Esophagus squamous epithelium (tissue), 5 donors: Measurements from ENCODE around the gene METTL16. TPM values are rescaled to one million over a fixed set of nuclear protein-coding genes. Genes with fewer than 3 reads are reported as not detected.

ENCODE experiments used
- DNase-seq: peaks from one replicate; lab custom pipeline; 2025; lab: John Stamatoyannopoulos, UW
- H3K27ac ChIP-seq, 4 donors: fragments of 200-600 bp; sonication (generic); one replicate each; pipeline ENCODE4 v1.5.1; 2016 to 2019; ENCODE audit warnings: mild to moderate bottlenecking in 1 of 4
- H3K27me3 ChIP-seq, 4 donors: fragments of 200-600 bp; sonication (generic); 1 replicate in 3 of 4; 2 replicates in 1 of 4; pipeline versions ENCODE4 v1.5.1 to v1.6.0; 2017 to 2021; ENCODE audit warnings: antibody characterized with exemption in 1 of 4
- H3K36me3 ChIP-seq, 3 donors: fragments of 200-600 bp; sonication (generic); one replicate each; pipeline ENCODE4 v1.5.1; 2016 to 2019
- H3K4me1 ChIP-seq, 3 donors: fragments of 200-600 bp; sonication (generic); one replicate each; pipeline ENCODE4 v1.5.1; 2017 to 2019
- H3K4me3 ChIP-seq, 4 donors: fragments of 200-600 bp; sonication (generic); 1 replicate in 3 of 4; 2 replicates in 1 of 4; pipeline ENCODE4 v1.5.1; 2016 to 2019; ENCODE audit warnings: mild to moderate bottlenecking in 2 of 4, moderate library complexity in 1 of 4
- H3K9me3 ChIP-seq, 3 donors: fragments of 200-600 bp; sonication (generic); one replicate each; pipeline ENCODE4 v1.5.1; 2016 to 2019
- CTCF ChIP-seq, 6 experiments: fragments of 450-650 bp in 4 of 6; fragments of 200-600 bp in 2 of 6; sonication (generic) in 2 of 6; IDR thresholded peaks; one replicate each; pipeline ENCODE4 v1.5.1; 2016 to 2019; ENCODE audit warnings: antibody characterized with exemption in 6 of 6, mild to moderate bottlenecking in 4 of 6, moderate library complexity in 4 of 6
- POLR2A ChIP-seq, 4 donors: fragments of 450-650 bp; IDR thresholded peaks; one replicate each; pipeline ENCODE4 v1.6.1; 2017; ENCODE audit warnings: antibody characterized with exemption in 4 of 4, mild to moderate bottlenecking in 4 of 4, moderate library complexity in 3 of 4
- WGBS, 2 donors: methylation state at CpG; one replicate each; pipeline ENCODE4 v1.1.5; 2018; 5-methylcytosine and 5-hydroxymethylcytosine counted together
- intact Hi-C: fragments of 100-400 bp; cut with DNase I; formaldehyde crosslinking; loops from one replicate; pipeline ENCODE4 v1.15.0; 2022
- total RNA-seq, 4 donors: library from RNA; depleted of rRNA; stranded (reverse); fragments of >200 nt; gene quantifications; one replicate each; pipeline ENCODE4 v1.1.0, GENCODE V29; 2016
- donor health status: DM: yes; HTN: yes; CAD: no.

The METTL16 gene
- total RNA-seq, 4 donors from 2014 or later = 12.5 to 31.5 (median 25.3) TPM

DNA sequence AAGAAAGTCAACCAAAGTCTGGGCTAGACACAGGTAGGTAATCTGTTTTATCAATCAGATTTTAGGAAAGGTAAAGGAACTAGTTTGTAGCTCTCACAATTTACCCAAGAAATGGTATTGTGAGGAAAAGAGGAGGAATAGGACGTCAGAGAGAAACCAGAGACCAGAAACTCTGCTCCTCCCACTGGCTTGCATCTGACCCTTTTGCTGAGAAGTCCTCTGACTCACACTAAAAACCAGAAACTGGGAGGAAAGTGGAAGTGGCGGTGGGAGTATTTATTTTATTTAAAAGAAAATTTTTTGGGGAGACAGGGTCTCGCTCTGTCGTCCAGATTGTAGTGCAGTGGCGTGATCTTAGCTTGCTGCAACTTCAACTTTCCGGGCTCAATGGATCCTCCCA, 72.9 kb downstream of the METTL16 start:
- no peaks in the 10 kb centered on the region for H3K9me3 ChIP-seq
- peaks cover 3 to 77% (median 4%) of the 10 kb centered on the region in 3 donors for H3K36me3 ChIP-seq
- peak overlapping the region in 1 of 4 donors; percentile 12 for H3K27ac ChIP-seq
- no peaks in the 10 kb centered on the region for H3K27me3 ChIP-seq
- WGBS, 2 donors = 80 to 84% methylated on average over 6 of the region's 6 CpGs
- H3K4me1 ChIP-seq = no peaks in the 10 kb centered on the region
- intact Hi-C loops = loop anchor here (10.0 kb wide), 1 partner anchor 236 kb away; no protein-coding TSS in a partner anchor
- DNase-seq = no peak
- no peak overlapping the region for H3K4me3 ChIP-seq
- TF ChIP-seq POLR2A (IDR thresholded peaks at IDR 0.05) = no peak
- no peak for TF ChIP-seq CTCF (IDR thresholded peaks at IDR 0.05)

DNA sequence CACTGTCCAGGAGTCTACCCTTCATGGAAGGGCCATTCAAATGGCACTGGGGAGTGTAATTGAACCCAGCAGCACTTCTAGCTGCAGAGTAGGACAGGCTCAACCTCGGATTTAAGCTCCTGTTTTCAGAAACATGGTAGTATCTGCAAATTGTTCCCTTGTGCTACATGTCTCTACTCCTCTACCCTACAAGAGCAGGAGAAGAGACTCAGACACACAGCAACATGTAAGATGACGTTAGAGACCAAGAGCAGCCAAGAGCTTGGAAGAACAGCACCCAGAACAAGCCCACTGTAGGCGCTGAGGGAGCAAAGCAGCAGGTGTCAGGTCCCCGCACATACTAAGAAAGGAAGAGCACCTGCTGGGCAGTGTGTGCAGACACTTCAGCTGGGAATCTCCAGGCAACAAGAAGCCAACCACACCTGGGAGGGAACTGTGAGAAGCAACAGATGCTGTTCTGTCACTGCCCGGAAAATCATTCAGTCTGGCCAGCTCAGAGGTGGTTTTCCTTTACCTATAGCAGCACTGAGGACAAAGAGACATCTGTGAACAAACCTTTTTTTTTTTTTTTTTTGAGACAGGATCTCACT, 75.3 kb downstream of the METTL16 start:
- H3K4me1 ChIP-seq = no peaks in the 10 kb centered on the region
- H3K9me3 ChIP-seq = no peaks in the 10 kb centered on the region
- H3K36me3 ChIP-seq = peaks cover 3 to 99% (median 11%) of the 10 kb centered on the region in 3 donors
- intact Hi-C loops = loop anchor here (10.0 kb wide), 1 partner anchor 238 kb away; no protein-coding TSS in a partner anchor
- 84 to 88% methylated on average over 3 to 4 of the region's 5 CpGs for WGBS, 2 donors
- no peak for DNase-seq
- no peaks in the 10 kb centered on the region for H3K27me3 ChIP-seq
- H3K4me3 ChIP-seq = no peak overlapping the region
- H3K27ac ChIP-seq = no peak overlapping the region
- TF ChIP-seq POLR2A (IDR thresholded peaks at IDR 0.05) = no peak
- no peak for TF ChIP-seq CTCF (IDR thresholded peaks at IDR 0.05)

DNA sequence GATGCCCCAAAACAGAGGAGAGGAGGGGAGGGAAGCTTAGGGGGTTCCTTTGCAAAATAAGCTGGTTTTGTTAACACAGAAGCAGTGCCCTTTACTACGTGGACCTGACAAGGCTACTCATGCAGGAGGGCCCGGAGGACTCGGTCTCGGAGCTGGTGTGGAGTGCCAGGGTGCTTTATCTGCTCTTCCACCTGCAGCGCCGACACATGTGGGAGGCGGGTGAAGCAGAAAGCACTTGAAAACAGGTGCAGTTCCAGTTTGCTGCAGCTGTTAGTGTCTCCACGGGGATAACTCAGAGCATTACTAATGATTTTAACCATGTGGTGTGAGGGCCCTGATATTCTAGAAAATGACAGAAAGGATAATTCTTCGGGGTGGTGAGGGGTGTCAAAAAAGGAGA, 75.8 kb downstream of the METTL16 start:
- 73 to 77% methylated on average over 9 of the region's 9 CpGs for WGBS, 2 donors
- H3K27ac ChIP-seq = no peak overlapping the region
- H3K4me1 ChIP-seq = no peaks in the 10 kb centered on the region
- H3K4me3 ChIP-seq = no peak overlapping the region
- intact Hi-C loops = loop anchor here (10.0 kb wide), 1 partner anchor 239 kb away; no protein-coding TSS in a partner anchor
- H3K36me3 ChIP-seq = peaks cover 3 to 99% (median 11%) of the 10 kb centered on the region in 3 donors
- TF ChIP-seq CTCF (IDR thresholded peaks at IDR 0.05) (no peak), POLR2A (IDR thresholded peaks at IDR 0.05) (no peak)
- no peak for DNase-seq
- H3K9me3 ChIP-seq = no peaks in the 10 kb centered on the region
- H3K27me3 ChIP-seq = no peaks in the 10 kb centered on the region

GRCh38 chr17:2435181-2435741, 76.4 kb downstream of the METTL16 start:
- TF ChIP-seq CTCF (IDR thresholded peaks at IDR 0.05) = no peak
- TF ChIP-seq POLR2A (IDR thresholded peaks at IDR 0.05) = no peak
- DNase-seq = no peak
- no peak overlapping the region for H3K27ac ChIP-seq

DNA sequence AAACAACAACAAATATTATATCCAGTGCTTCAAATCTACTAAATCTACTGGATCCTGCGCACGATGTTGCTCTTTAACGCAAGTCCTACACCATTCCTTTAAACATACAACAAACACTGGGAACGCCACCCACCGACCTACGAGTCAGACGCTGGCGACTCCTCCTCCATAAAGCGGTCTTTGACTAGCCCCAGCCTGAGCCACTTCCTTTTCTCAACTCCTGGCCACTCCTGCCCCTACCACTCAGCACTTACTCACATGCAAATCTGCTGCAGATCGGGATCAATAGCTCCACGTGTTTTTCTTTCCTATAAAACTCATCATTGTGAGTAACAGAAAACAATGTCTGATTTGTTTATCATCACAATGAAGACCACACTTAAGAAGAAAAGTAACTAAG, 78.0 kb downstream of the METTL16 start:
- no peak for TF ChIP-seq POLR2A (IDR thresholded peaks at IDR 0.05)
- TF ChIP-seq CTCF (IDR thresholded peaks at IDR 0.05) = no peak
- Histone ChIP-seq H3K4me1 (no peaks in the 10 kb centered on the region), H3K27ac (no peak overlapping the region), H3K9me3 (no peaks in the 10 kb centered on the region), H3K27me3 (no peaks in the 10 kb centered on the region), H3K4me3 (no peak overlapping the region), H3K36me3 (peaks cover 3 to 81% (median 7%) of the 10 kb centered on the region in 3 donors)
- no peak for DNase-seq
- intact Hi-C loops = loop anchor here (10.0 kb wide), 1 partner anchor 241 kb away; no protein-coding TSS in a partner anchor
- WGBS, 2 donors = 57 to 59% methylated on average over 11 of the region's 11 CpGs

More at GRCh38 chr17:2435181-2435741, 76.4 kb downstream of the METTL16 start:
- Histone ChIP-seq H3K4me3 (no peak overlapping the region), H3K9me3 (no peaks in the 10 kb centered on the region), H3K4me1 (no peaks in the 10 kb centered on the region), H3K27me3 (no peaks in the 10 kb centered on the region), H3K36me3 (peaks cover 3 to 97% (median 11%) of the 10 kb centered on the region in 3 donors)
- intact Hi-C loops = loop anchor here (10.0 kb wide), 1 partner anchor 240 kb away; no protein-coding TSS in a partner anchor
- WGBS, 2 donors = 60 to 79% methylated on average over 9 of the region's 9 CpGs
